Memory B cell (primary cell): ENCODE results near the gene TMEM191C.
"Not testable (repeated sequence)": the region's sequence is repeated elsewhere in the genome, so short reads cannot be mapped to it uniquely, and the experiment has no call there.

Experiments
- ATAC-seq: fragments of 150-1000 bp; cut with Tn5 transposase; 2 replicates; pipeline ENCODE4 v1.10.0; 2021; ENCODE audit warnings: low read depth, mild to moderate bottlenecking, moderate library complexity
- DNase-seq, 2 donors: peaks; one replicate each; pipeline ENCODE4 v3.0.0; 2022; ENCODE audit warnings: low spot score in 2 of 2
- H3K27ac Mint-ChIP-seq: one replicate; pipeline ENCODE4 v1.8.0; 2022; ENCODE audit warnings: mild to moderate bottlenecking, moderate library complexity, mixed read lengths
- H3K27me3 Mint-ChIP-seq: one replicate; pipeline ENCODE4 v1.8.0; 2022; ENCODE audit warnings: mixed read lengths
- H3K36me3 Mint-ChIP-seq: one replicate; pipeline ENCODE4 v1.8.0; 2022; ENCODE audit warnings: mild to moderate bottlenecking, mixed read lengths
- H3K4me1 Mint-ChIP-seq: one replicate; pipeline ENCODE4 v1.8.0; 2022; ENCODE audit warnings: mixed read lengths
- H3K4me3 Mint-ChIP-seq: one replicate; pipeline ENCODE4 v1.8.0; 2022; ENCODE audit warnings: mild to moderate bottlenecking, moderate library complexity, mixed read lengths
- H3K9me3 Mint-ChIP-seq: one replicate; pipeline ENCODE4 v1.8.0; 2022; ENCODE audit warnings: mixed read lengths

Gene TMEM191C

GRCh38 chr22:21450858-21451353, 16.3 kb upstream of the TMEM191C start:
- no peak overlapping the region for H3K27ac Mint-ChIP-seq
- H3K9me3 Mint-ChIP-seq, result no peaks in the 10 kb centered on the region
- peaks cover 9% of the 10 kb centered on the region for H3K36me3 Mint-ChIP-seq
- ATAC-seq (no peak), DNase-seq (no peak)
- H3K27me3 Mint-ChIP-seq, result no peaks in the 10 kb centered on the region
- H3K4me3 Mint-ChIP-seq, result no peak overlapping the region
- no peaks in the 10 kb centered on the region for H3K4me1 Mint-ChIP-seq

GRCh38 chr22:21451545-21452520, 15.4 kb upstream of the TMEM191C start:
- ATAC-seq (no peak), DNase-seq (peak in 1 of 2 donors; percentile 8)
- no peaks in the 10 kb centered on the region for H3K4me1 Mint-ChIP-seq
- H3K4me3 Mint-ChIP-seq, result no peak overlapping the region
- H3K9me3 Mint-ChIP-seq, result no peaks in the 10 kb centered on the region
- no peaks in the 10 kb centered on the region for H3K27me3 Mint-ChIP-seq
- H3K27ac Mint-ChIP-seq, result no peak overlapping the region
- peaks cover 3% of the 10 kb centered on the region for H3K36me3 Mint-ChIP-seq

GRCh38 chr22:21452666-21453065, 14.5 kb upstream of the TMEM191C start:
- DNase-seq, result peak in 1 of 2 donors; percentile 2
- H3K9me3 Mint-ChIP-seq, H3K27me3 Mint-ChIP-seq, H3K36me3 Mint-ChIP-seq, H3K27ac Mint-ChIP-seq, ATAC-seq, H3K4me3 Mint-ChIP-seq, H3K4me1 Mint-ChIP-seq: not testable (repeated sequence)

- not testable (repeated sequence) for H3K27ac Mint-ChIP-seq, H3K4me3 Mint-ChIP-seq, H3K9me3 Mint-ChIP-seq, H3K36me3 Mint-ChIP-seq, H3K27me3 Mint-ChIP-seq, ATAC-seq, H3K4me1 Mint-ChIP-seq, DNase-seq
Measured at GRCh38 chr22:21454998-21455333, 12.2 kb upstream of the TMEM191C start.

GRCh38 chr22:21455334-21456089, 11.7 kb upstream of the TMEM191C start:
- H3K9me3 Mint-ChIP-seq, result no peaks in the 10 kb centered on the region
- H3K4me3 Mint-ChIP-seq, result no peak overlapping the region
- H3K27ac Mint-ChIP-seq, result no peak overlapping the region
- peak in 1 of 2 donors; percentile 9 for DNase-seq
- no peaks in the 10 kb centered on the region for H3K27me3 Mint-ChIP-seq
- no peak for ATAC-seq
- H3K4me1 Mint-ChIP-seq, result no peaks in the 10 kb centered on the region
- no peaks in the 10 kb centered on the region for H3K36me3 Mint-ChIP-seq

- H3K27ac Mint-ChIP-seq, result peak overlapping the region; percentile 31
- H3K36me3 Mint-ChIP-seq, result no peaks in the 10 kb centered on the region
- ATAC-seq (no peak), DNase-seq (peak in 1 of 2 donors; percentile 8)
- H3K4me1 Mint-ChIP-seq, result no peaks in the 10 kb centered on the region
- H3K4me3 Mint-ChIP-seq, result no peak overlapping the region
- no peaks in the 10 kb centered on the region for H3K27me3 Mint-ChIP-seq
- no peaks in the 10 kb centered on the region for H3K9me3 Mint-ChIP-seq
Measured at GRCh38 chr22:21457023-21457787, 10.0 kb upstream of the TMEM191C start.

- not testable (repeated sequence) for ATAC-seq, H3K36me3 Mint-ChIP-seq, H3K27ac Mint-ChIP-seq, H3K4me1 Mint-ChIP-seq, DNase-seq, H3K9me3 Mint-ChIP-seq, H3K27me3 Mint-ChIP-seq, H3K4me3 Mint-ChIP-seq
Measured at GRCh38 chr22:21462672-21463071, 4.5 kb upstream of the TMEM191C start.

GRCh38 chr22:21468194-21469096, 1.3 kb downstream of the TMEM191C start:
- H3K9me3 Mint-ChIP-seq, H3K27me3 Mint-ChIP-seq, H3K4me1 Mint-ChIP-seq, H3K36me3 Mint-ChIP-seq: not testable (repeated sequence)
- peak overlapping the region; percentile 94 for H3K27ac Mint-ChIP-seq
- peak overlapping the region; percentile 94 for H3K4me3 Mint-ChIP-seq
- DNase-seq (peak; percentile 77 to 88), ATAC-seq (peak; percentile 81)

- not testable (repeated sequence) for DNase-seq, H3K4me3 Mint-ChIP-seq, H3K36me3 Mint-ChIP-seq, H3K27ac Mint-ChIP-seq, H3K27me3 Mint-ChIP-seq, ATAC-seq, H3K9me3 Mint-ChIP-seq, H3K4me1 Mint-ChIP-seq
Measured at GRCh38 chr22:21469097-21469994, 2.2 kb downstream of the TMEM191C start.

GRCh38 chr22:21472984-21473383, 5.8 kb downstream of the TMEM191C start:
- H3K27ac Mint-ChIP-seq, H3K4me3 Mint-ChIP-seq, H3K9me3 Mint-ChIP-seq, ATAC-seq, H3K36me3 Mint-ChIP-seq, H3K4me1 Mint-ChIP-seq, H3K27me3 Mint-ChIP-seq, DNase-seq: not testable (repeated sequence)

- not testable (repeated sequence) for H3K4me1 Mint-ChIP-seq, H3K4me3 Mint-ChIP-seq, H3K27me3 Mint-ChIP-seq, H3K9me3 Mint-ChIP-seq, H3K36me3 Mint-ChIP-seq, DNase-seq, H3K27ac Mint-ChIP-seq, ATAC-seq
Measured at GRCh38 chr22:21473664-21474063, 6.5 kb downstream of the TMEM191C start.

- not testable (repeated sequence) for H3K36me3 Mint-ChIP-seq, H3K4me1 Mint-ChIP-seq, H3K4me3 Mint-ChIP-seq, H3K27ac Mint-ChIP-seq, H3K9me3 Mint-ChIP-seq, H3K27me3 Mint-ChIP-seq, DNase-seq, ATAC-seq
Measured at GRCh38 chr22:21484039-21484438, 16.9 kb downstream of the TMEM191C start.
